ENCODE measurements around the gene RTKN. TPM values are rescaled to one million over a fixed set of nuclear protein-coding genes. Genes with fewer than 3 reads are reported as not detected.
"Not testable (repeated sequence)": the region's sequence is repeated elsewhere in the genome, so short reads cannot be mapped to it uniquely, and the experiment has no call there.

RTKN gene
- total RNA-seq, 6 donors from 2014 or later: 26.7 to 95.3 (median 34.0) TPM

DNA sequence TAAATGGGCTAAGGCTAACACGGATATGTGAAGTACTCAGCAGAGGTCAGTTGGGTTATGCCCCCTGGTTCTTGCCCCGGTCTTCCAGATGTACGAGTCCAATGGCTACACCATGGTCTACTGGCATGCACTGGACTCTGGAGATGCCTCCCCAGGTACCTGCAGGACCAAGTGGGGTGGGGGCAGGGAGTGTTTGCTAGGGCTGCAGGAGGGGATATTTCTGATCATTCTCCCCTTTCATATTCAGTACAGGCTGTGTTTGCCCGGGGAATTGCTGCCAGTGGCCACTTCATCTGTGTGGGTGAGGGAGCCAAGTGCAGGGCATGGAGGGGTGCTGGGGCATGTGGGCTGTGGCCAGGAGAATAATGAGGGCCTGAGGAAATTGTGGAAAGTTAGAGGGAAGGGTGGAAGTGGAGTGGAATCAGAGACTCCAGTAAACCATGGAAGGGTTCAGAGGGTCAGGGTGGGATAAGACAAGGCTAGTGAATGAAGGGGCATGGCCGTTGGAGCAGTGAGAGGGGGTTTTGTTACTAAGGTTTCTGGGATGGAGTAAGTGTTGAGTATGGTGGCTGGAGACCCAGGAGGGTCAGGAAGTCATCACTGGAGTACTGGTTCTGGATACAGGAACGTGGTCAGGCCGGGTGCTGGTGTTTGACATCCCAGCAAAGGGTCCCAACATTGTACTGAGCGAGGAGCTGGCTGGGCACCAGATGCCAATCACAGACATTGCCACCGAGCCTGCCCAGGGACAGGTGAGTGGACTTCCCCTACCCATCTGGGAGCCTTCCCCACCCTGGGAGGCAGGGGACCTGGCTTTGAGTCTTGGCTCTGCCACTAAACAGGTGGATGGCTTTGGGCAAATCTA, 18.3 kb downstream of the RTKN start:
- WGBS, 2 donors: 81 to 84% methylated on average over 7 to 9 of the region's 9 CpGs
- Histone ChIP-seq H3K9me3 (no peaks in the 10 kb centered on the region), H3K4me3 (no peak overlapping the region), H3K27me3 (no peaks in the 10 kb centered on the region), H3K27ac (no peak overlapping the region), H3K36me3 (peaks cover 0 to 35% (median 15%) of the 10 kb centered on the region in 4 donors), H3K4me1 (peaks cover 6 to 15% (median 12%) of the 10 kb centered on the region in 4 donors)
- no peak for TF ChIP-seq POLR2AphosphoS5 (IDR thresholded peaks at IDR 0.05)
- TF ChIP-seq CTCF (IDR thresholded peaks at IDR 0.05): no peak
- TF ChIP-seq POLR2A (IDR thresholded peaks at IDR 0.05): no peak
- DNase-seq (no peak), ATAC-seq (ENCODE audit: low FRiP score in 2 of 2) (no peak)

DNA sequence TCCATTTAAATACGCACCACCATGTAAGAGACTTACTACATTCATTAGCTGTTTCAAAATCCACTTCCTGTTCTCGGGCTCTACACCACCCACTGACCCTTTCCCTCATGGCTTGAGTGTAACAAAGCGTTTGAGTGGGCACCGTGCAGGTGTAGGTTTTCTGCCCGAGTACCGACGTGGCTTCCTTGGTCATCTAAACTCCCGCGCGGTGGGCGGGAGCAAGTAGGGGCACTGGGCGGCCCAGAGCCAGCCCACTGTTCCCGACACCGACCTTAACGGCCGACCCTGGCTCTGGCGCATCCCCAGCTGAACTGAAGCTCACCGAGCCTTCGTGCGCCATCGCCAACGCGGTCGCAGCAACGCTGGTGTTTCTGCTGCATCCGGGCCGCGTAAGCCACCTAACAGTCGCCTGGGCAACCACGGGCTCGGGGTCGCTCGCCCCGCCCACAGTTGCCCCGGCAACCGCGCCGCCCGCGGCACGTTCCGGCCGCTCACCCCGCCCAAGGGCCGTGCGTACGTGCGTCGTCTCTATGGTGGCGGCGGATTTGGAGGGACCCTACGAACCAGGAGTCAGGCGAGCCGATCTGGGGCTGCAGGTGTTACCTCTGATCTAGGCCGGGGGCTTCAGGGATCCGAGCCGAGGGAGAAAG, 20.4 kb downstream of the RTKN start, which contains the start of the genes C2orf81 and WDR54:
C2orf81 (minus strand) TSS at position 399 of the 650 bp plus-strand sequence; CDS start at position 340, 59 bp downstream.
WDR54 (plus strand) TSS at position 510 of the 650 bp plus-strand sequence. CDS start 424 bp downstream, outside the sequence.
- Histone ChIP-seq H3K4me1 (peaks cover 6 to 15% (median 12%) of the 10 kb centered on the region in 4 donors), H3K27me3 (no peaks in the 10 kb centered on the region), H3K9me3 (no peaks in the 10 kb centered on the region), H3K36me3 (peaks cover 0 to 14% (median 5%) of the 10 kb centered on the region in 4 donors), H3K4me3 (peak within 1 kb of the TSS; percentile 65 to 89 (median 73)), H3K27ac (peak within 1 kb of the TSS; percentile 37 to 65 (median 52))
- 1% methylated on average over 33 to 44 of the region's 57 CpGs for WGBS, 2 donors
- DNase-seq (peak; percentile 90 to 99), ATAC-seq (ENCODE audit: low FRiP score in 2 of 2) (peak; percentile 93 to 98)
- peak; percentile 39 to 55 for TF ChIP-seq POLR2AphosphoS5 (IDR thresholded peaks at IDR 0.05)
- no peak for TF ChIP-seq CTCF (IDR thresholded peaks at IDR 0.05)
- peak in 3 of 4 donors; percentile 24 to 64 (median 28) for TF ChIP-seq POLR2A (IDR thresholded peaks at IDR 0.05)

- H3K27ac ChIP-seq: peak overlapping the region in 2 of 4 donors; percentile 43 to 62
- not testable (repeated sequence) for H3K36me3 ChIP-seq; DNase-seq; H3K27me3 ChIP-seq; H3K9me3 ChIP-seq; ATAC-seq (ENCODE audit: low FRiP score in 2 of 2)
- peak overlapping the region in 3 of 4 donors; percentile 67 to 89 (median 79) for H3K4me3 ChIP-seq
- WGBS, 2 donors: 73 to 76% methylated on average over 19 of the region's 19 CpGs
- peaks cover 6 to 18% (median 16%) of the 10 kb centered on the region in 4 donors for H3K4me1 ChIP-seq
These were observed 21.2 kb downstream of the RTKN start for GRCh38 chr2:74420443-74421103.

DNA sequence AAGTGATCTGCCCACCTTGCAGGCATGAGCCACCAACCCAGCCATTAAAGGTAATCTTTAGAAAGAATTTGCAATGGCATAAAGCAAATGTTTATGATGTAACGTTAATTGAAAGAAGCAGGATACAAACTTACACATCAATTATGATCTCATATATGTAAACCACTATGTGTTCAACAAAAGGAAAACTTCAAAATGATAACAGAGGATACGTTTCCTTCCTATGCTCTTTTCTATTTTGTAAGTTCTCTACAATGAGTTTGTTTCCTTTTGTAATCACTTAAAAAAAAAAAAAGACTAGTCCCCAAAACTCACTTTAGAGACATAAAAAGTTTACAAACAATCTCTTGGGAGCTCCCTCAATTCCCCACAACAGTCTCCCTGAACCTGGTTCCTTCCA, 21.7 kb downstream of the RTKN start:
- H3K4me3 ChIP-seq: no peak overlapping the region
- no peak overlapping the region for H3K27ac ChIP-seq
- no peak for ATAC-seq (ENCODE audit: low FRiP score in 2 of 2)
- H3K9me3 ChIP-seq: no peaks in the 10 kb centered on the region
- H3K4me1 ChIP-seq: peaks cover 7 to 24% (median 22%) of the 10 kb centered on the region in 4 donors
- H3K27me3 ChIP-seq: no peaks in the 10 kb centered on the region
- 72 to 76% methylated on average over 2 of the region's 2 CpGs for WGBS, 2 donors
- DNase-seq: no peak
- peaks cover 0 to 2% (median 0%) of the 10 kb centered on the region in 4 donors for H3K36me3 ChIP-seq
- TF ChIP-seq EP300 (IDR thresholded peaks at IDR 0.05) (no peak), POLR2AphosphoS5 (IDR thresholded peaks at IDR 0.05) (no peak), CTCF (IDR thresholded peaks at IDR 0.05) (no peak)

DNA sequence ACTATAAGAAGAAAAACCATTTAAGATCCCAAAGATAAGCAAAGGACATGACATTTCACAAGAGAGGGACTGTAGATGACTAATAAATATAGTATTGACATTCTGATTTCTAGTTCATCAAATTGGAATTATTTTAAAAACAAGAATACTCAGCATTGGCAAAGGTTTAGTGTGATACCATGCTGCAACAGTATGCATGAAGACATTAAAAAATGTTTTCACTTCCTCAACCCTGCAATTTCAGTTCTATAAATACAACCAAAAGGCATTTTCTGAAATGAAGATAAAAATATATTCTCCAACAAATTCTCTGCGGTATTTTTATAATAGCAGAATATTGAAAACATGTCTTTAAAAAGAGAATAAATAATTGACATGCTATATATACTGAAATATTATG, 22.4 kb downstream of the RTKN start:
- H3K36me3 ChIP-seq: no peaks in the 10 kb centered on the region
- ATAC-seq (ENCODE audit: low FRiP score in 2 of 2) (no peak), DNase-seq (no peak)
- TF ChIP-seq POLR2A (IDR thresholded peaks at IDR 0.05) (no peak), POLR2AphosphoS5 (IDR thresholded peaks at IDR 0.05) (no peak), EP300 (IDR thresholded peaks at IDR 0.05) (no peak), CTCF (IDR thresholded peaks at IDR 0.05) (no peak)
- no peaks in the 10 kb centered on the region for H3K9me3 ChIP-seq
- H3K4me1 ChIP-seq: peaks cover 14 to 30% (median 29%) of the 10 kb centered on the region in 4 donors
- H3K27me3 ChIP-seq: no peaks in the 10 kb centered on the region
- WGBS, 2 donors: 72 to 79% methylated on average over 1 of the region's 1 CpG
- H3K27ac ChIP-seq: no peak overlapping the region
- H3K4me3 ChIP-seq: no peak overlapping the region

All from upper lobe of left lung (tissue), 6 donors.